G401.6 (cell line): Measurements from ENCODE around the gene ANO9.
"Not testable (repeated sequence)": the region's sequence is repeated elsewhere in the genome, so short reads cannot be mapped to it uniquely, and the experiment has no call there.

Experiments
- FAIRE-seq: peaks from 2 replicates; lab custom pipeline; 2012; peaks lifted over from hg19 to GRCh38; lab: Jason Lieb, UNC

The ANO9 gene

DNA sequence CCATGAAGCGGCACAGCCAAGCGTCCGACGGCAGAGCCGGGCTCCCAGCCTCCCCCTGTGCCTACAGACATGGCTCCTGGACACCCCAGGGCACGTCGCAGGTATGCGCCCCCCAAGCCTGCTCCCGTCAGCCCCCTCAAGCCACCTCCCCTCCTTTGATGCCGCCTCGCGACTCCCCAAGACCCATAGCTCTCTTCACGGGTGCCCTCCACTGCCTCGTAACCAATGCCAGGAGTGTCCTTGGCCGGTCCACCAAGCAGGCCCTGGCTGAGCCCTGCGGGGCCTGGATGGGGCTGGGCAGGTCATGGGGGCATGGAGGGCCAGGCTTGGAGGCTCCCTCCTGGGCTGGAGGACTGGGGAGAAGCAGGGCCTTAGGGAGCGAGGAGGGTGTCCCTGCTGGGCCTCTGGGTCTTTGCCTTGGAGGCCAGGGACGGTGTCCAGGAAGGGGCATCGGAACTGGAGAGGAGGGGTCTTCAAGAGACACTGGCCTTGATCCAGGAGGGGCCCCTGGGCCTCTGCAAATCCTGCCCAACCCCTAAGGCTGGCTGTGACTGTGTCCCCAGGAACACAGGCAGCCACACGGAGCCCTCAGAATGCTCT lies 9.2 kb downstream of the ANO9 start:
- no peak for FAIRE-seq

DNA sequence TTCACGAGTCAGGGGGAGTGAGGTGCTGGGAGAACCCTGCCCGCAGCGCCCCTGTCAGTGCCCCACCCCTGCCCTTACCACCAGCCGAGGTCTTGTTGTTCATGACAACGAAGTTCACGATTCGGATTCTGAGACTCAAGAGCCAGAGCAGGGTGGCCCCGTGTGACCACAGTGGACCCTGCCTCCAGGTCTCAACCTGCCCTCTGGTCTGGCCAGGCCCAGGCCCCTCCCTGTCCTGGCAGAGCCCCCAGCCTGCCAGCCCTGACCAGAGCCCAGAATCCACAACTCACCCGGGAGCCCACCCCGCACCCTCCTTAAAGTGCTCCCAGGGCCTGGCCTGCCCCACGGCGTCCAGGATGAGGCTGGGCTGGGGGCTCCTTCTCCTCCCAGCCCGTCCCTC lies 9.9 kb downstream of the ANO9 start:
- no peak for FAIRE-seq

DNA sequence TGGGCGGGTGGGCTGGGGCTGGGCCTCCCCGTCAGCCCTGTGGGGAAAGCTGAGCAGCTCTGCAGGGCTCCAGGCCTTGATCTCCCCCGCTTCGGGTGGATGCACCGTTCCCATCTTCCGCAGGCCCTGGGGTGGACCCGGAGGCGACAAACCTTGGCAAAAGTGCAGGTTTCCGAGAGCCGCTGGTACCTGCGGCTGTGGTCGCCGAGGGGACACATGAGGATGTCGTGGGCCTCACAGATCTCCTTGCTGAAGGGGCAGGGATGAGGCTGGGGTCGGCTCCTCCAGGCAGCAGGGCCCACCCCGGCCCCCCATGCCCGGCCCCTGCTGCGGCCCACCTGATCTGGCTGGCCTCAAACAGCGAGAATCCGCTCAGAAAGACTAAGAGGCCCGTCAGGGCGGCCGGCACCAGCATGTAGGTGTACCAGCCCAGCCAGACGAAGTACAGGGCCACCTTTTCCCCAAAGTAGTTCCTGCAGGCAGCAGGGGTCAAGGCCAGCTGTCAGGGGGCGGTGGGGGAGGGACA lies 11.8 kb downstream of the ANO9 start:
- FAIRE-seq, result no peak

- no peak for FAIRE-seq
These were observed 12.4 kb downstream of the ANO9 start for GRCh38 chr11:429391-429790.

DNA sequence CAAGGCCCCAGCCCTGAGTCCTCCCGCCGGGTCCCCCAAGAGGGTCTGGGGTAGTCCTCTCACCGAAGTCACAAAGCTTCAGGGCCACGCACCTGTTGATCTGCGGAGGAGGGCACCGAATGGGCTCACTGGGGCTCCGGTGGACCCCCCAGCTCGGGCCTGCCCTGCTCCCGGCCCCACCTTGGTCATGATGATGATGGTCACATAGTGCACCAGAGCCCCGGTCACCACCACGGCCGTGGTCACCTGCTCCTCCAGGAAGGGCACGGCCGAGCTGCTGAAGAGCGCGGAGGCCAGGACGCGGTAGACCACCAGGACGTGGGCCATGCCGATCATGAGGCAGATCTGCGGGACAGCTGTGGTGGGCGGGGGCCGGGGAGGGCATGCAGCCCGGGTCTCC lies 13.5 kb downstream of the ANO9 start:
- no peak for FAIRE-seq

DNA sequence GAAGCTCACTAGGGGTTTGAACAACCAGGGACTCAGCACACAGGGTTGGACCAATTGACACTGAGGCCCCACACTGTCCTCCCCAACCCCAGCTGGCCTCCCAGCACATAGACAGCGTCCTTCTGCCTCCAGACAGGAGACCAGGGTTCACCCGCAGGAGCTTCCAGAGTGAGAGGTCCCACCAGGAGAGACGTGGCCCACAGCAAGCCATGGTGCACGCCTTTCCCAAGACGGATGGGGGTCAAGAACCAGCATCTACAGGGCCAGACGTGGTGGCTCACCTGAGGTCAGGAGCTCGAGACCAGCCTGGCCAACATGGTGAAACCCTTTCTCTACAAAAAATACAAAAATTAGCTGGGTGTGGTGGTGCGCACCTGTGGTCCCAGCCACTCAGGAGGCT lies 15.0 kb downstream of the ANO9 start:
- no peak for FAIRE-seq

GRCh38 chr11:425301-425700 lies 16.5 kb downstream of the ANO9 start:
- FAIRE-seq, result peak; percentile 58

DNA sequence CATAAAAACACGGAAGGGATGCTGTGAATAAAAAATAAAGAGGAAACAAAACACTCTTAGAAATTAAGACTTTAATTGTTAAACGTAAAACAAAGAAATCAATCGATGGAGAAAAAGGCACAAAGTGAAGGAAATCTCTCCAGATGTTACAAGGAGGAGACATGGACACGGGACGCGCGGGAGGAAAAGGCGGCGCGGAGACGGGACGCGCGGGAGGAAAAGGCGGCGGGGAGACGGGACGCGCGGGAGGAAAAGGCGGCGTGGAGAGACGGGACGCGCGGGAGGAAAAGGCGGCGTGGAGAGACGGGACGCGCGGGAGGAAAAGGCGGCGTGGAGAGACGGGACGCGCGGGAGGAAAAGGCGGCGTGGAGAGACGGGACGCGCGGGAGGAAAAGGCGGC lies 17.0 kb downstream of the ANO9 start:
- not testable (repeated sequence) for FAIRE-seq

DNA sequence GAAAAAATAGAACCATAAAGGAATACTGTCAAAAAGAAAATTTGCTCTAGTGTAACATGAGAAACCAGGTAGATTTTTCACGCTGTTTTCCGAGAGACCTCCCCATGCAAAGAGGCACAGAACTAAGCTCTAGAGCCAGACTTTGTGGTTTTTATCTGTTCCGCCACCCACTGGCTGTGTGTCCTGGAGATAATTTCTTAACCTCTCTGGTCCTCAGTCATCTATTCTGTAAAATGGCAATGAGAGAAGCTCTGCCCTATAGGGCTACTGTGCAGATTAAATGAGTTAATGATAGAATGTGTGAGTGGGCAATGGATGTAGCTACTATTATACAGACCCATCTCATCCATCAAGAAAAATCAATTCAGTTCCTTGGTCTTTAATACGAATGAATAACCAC lies 17.6 kb downstream of the ANO9 start:
- FAIRE-seq, result no peak

DNA sequence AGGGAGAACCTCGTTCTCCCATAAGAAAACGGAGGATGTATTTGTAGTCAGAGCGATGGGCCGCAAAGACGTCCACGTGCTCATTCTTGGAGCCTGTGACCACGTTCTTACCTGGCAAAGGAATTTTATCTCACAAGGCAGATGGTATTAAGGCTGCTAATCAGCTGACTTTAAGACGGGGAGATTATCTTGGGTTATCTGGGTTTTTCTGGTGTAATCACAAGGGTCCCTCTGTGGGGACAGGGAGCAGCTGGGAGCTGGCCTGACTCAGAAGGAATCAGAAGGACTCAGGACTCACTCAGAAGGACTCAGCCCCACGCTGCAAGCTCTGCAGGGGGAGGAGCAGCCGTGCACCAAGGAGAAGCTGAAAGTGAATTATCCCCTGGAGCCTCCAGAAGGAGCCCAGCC lies 19.6 kb downstream of the ANO9 start:
- no peak for FAIRE-seq

DNA sequence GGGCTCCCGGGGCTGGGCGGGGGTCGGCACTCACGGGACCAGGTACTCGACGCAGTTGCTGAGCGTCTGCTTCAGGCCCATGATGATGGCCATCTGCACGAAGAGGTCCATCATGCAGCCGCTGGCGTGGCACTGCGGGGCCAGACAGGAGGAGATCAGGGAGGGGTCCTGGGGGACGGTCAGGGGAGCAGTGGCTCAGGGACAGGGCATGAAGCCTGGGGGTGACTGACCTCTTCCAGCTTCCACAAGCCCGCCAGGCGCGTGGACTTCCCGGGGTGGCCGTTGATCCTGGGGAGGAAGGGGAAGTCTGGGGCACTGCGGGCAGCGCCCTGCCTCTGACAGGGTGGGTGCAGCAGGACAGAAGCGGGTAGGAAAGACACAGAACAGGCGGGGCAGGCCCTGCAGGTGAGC lies 20.9 kb downstream of the ANO9 start:
- no peak for FAIRE-seq

- FAIRE-seq, result no peak
These were observed 21.5 kb downstream of the ANO9 start for GRCh38 chr11:420054-420910.

GRCh38 chr11:419248-420005 lies 22.4 kb downstream of the ANO9 start:
- no peak for FAIRE-seq

DNA sequence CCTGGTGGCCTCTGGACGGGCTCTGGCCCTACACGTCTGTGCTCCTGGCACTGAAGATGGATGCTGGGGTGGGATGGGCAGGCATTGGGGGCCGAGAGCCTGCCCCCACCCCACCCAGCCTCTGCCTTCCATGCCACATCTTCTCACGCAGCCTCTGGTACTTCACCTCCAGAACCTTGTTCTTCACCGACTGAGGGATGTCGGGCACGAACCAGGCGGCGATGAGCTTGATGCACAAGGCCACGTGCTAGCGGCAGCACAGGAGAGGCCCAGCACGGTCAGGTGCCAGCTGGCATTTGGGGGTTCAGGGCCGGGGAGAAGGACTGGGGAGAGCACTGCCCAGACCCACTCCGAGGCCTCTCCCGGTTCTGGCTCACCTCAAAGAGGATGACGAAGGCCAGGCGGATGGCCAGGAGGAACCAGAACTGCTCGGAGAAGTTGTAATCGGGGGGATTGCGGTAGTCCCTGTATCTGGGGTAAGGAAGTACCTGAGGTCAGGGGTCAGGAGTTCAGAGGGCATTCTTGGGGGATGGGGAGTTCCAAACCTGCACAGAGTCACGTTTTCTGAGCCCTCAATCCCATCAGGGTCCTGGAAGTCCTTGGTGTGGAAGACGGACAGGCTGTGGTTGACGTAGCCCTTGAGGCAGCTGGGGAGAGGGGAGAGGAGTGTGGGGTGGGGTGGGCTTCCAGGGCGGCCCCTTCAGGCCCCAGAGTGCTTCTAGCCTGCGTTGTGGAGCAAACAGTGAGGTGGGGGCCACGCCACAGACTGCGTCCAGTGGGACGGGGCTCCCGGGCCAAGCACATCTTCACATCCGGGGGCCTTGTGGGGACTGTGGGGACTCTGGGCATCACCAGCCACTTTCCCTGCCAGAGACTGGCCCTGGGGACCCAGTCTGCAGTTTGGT lies 23.2 kb downstream of the ANO9 start:
- no peak for FAIRE-seq

DNA sequence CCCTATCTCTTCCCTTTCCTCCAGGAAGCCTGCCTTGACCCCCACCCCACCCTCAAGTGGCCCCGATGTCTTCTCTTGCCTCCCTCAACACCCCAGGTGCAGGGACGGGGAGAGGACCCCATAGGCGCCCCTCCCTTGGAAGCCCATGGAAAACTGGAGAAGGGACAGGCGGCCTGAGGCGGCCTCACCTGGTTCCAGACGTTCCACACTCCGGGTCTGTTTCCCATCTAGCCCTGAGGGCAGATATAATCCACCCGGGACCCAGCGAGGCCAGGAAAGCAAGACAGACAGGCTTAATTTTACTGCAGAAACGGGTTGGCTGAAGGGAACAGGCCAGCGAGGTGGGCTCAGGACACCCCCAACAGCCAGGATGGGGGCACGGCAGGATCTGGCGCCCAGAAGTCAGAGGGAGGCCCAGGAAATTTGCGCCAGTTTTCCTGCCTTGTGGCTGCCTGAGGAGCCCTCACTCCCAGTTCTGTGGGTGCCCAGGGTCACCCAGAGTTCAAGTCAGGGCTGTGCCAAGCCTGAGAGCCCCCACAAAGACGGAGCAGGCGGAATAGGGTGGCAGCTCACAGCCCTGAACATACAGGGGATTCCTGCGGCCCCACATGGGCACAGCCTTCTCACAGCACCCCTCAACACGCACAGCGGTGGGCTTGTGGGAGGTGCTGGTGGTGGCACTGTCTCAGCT lies 24.0 kb downstream of the ANO9 start:
- FAIRE-seq, result no peak

- FAIRE-seq, result no peak
These were observed 24.8 kb downstream of the ANO9 start for GRCh38 chr11:416757-417621.

- no peak for FAIRE-seq
These were observed 25.6 kb downstream of the ANO9 start for GRCh38 chr11:416051-416756.

DNA sequence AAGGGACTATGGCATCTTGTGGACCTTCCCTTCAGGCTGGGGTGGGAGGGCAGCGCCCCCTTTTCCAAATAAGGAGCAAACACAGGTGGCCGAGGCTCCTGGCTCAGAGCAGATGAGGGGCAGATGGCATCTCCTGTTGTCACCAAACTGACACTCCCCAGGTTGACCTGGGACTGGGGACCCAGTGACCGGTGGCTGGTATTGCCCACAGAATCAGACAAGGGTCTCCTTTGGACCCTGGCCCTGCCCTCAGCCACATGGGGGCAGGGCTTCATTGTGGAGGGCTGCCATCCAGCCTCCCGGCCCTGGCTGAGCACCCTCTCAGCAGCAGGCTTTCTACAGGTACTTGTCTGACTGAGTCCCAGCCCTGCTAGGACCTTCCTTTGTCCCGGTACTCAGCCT lies 26.2 kb downstream of the ANO9 start:
- no peak for FAIRE-seq

GRCh38 chr11:414318-414857 lies 27.4 kb downstream of the ANO9 start:
- FAIRE-seq, result no peak
